ENCODE results near the gene SDSL. TPM values are rescaled to one million over a fixed set of nuclear protein-coding genes. Genes with fewer than 3 reads are reported as not detected.

Gene SDSL
- total RNA-seq, 1 donor from 2014 or later: 3.1 TPM

DNA sequence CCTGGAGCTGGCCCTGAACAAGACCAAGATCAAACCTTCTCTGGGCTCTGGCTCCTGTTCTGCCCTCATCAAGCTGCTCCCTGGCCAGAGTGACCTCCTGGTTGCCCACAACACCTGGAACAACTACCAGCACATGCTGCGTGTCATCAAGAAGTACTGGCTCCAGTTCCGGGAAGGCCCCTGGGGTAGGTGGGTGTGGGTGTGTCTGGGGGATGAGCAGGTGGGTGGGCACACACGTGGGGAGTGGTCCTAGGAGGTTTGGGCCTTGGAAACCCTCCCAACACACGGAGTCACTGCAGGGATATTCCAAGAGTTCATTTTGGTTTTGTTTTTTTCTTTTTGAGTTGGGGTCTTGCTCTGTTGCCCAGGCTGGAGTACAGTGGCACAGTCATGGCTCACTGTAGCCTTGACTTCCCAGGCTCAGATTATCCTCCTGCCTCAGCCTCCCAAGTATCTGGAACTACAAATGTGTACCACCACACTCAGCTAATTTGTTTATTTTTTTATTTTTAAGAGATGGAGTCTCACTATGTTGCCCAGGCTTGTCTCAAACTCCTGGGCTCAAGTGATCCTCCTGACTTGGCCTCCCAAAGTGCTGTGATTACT is 47.3 kb upstream of the SDSL start:
- H3K27me3 Mint-ChIP-seq (ENCODE audit: insufficient read depth, low read depth): peaks cover 2% of the 10 kb centered on the region
- DNase-seq (ENCODE audit: low spot score): no peak
- Histone ChIP-seq H3K9ac (no peak overlapping the region), H3K4me3 (no peak overlapping the region), H4K20me1 (ENCODE audit: low read depth) (no peaks in the 10 kb centered on the region), H3K9me3 (ENCODE audit: low read depth) (no peaks in the 10 kb centered on the region), H3K36me3 (no peaks in the 10 kb centered on the region), H3K4me1 (no peaks in the 10 kb centered on the region), H3K27me3 (no peaks in the 10 kb centered on the region), H3K4me2 (no peak overlapping the region), H3K79me2 (ENCODE audit: low read depth) (no peaks in the 10 kb centered on the region), H3F3A (ENCODE audit: low read depth) (no peaks in the 10 kb centered on the region), H3K27ac (no peak overlapping the region), H2AFZ (replicated peaks) (no peak overlapping the region)
- no peak overlapping the region for H3K4me3 Mint-ChIP-seq
- no peaks in the 10 kb centered on the region for H3K4me1 Mint-ChIP-seq
- H3K27ac Mint-ChIP-seq: no peak overlapping the region
- peaks cover 12% of the 10 kb centered on the region for H3K36me3 Mint-ChIP-seq
- no peak for TF ChIP-seq EZH2 (IDR thresholded peaks at IDR 0.05)
- TF ChIP-seq EZH2phosphoT487 (IDR thresholded peaks at IDR 0.05): no peak
- TF ChIP-seq, protein P1, sequence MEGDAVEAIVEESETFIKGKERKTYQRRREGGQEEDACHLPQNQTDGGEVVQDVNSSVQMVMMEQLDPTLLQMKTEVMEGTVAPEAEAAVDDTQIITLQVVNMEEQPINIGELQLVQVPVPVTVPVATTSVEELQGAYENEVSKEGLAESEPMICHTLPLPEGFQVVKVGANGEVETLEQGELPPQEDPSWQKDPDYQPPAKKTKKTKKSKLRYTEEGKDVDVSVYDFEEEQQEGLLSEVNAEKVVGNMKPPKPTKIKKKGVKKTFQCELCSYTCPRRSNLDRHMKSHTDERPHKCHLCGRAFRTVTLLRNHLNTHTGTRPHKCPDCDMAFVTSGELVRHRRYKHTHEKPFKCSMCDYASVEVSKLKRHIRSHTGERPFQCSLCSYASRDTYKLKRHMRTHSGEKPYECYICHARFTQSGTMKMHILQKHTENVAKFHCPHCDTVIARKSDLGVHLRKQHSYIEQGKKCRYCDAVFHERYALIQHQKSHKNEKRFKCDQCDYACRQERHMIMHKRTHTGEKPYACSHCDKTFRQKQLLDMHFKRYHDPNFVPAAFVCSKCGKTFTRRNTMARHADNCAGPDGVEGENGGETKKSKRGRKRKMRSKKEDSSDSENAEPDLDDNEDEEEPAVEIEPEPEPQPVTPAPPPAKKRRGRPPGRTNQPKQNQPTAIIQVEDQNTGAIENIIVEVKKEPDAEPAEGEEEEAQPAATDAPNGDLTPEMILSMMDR (IDR thresholded peaks at IDR 0.05): no peak
- H3K9me3 Mint-ChIP-seq: no peaks in the 10 kb centered on the region

DNA sequence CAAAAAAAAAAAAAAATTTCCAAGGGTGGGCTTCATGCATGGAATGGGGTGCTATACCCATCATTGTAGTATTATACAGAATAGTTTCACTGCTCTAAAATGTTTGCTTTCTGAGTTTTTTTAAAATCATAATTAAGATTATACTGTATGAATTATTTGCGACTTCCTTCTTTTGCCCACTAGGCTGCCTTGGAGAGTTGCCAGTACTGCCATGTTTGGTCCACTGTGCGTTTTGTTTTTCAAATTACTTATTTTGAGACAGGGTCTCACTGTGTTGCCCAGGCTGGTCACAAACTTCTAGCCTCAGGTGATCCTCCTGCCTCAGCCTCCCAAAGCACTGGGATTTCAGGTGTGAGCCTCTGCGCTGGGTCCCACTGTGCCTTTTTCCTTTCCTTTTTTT is 43.9 kb upstream of the SDSL start:
- Histone ChIP-seq H3K27ac (no peak overlapping the region), H3K36me3 (no peaks in the 10 kb centered on the region), H3K79me2 (ENCODE audit: low read depth) (no peaks in the 10 kb centered on the region), H3K9ac (no peak overlapping the region), H3K4me1 (peaks cover 6% of the 10 kb centered on the region), H3K9me3 (ENCODE audit: low read depth) (no peaks in the 10 kb centered on the region), H3K4me3 (no peak overlapping the region), H3K27me3 (no peaks in the 10 kb centered on the region), H3F3A (ENCODE audit: low read depth) (no peaks in the 10 kb centered on the region), H3K4me2 (no peak overlapping the region), H2AFZ (replicated peaks) (no peak overlapping the region), H4K20me1 (ENCODE audit: low read depth) (no peaks in the 10 kb centered on the region)
- no peak for DNase-seq (ENCODE audit: low spot score)
- H3K4me3 Mint-ChIP-seq: no peak overlapping the region
- H3K27ac Mint-ChIP-seq: no peak overlapping the region
- peaks cover 11% of the 10 kb centered on the region for H3K36me3 Mint-ChIP-seq
- H3K27me3 Mint-ChIP-seq (ENCODE audit: insufficient read depth, low read depth): no peaks in the 10 kb centered on the region
- peaks cover 11% of the 10 kb centered on the region for H3K4me1 Mint-ChIP-seq
- TF ChIP-seq, protein P1 (IDR thresholded peaks at IDR 0.05): no peak
- no peak for TF ChIP-seq EZH2 (IDR thresholded peaks at IDR 0.05)
- TF ChIP-seq EZH2phosphoT487 (IDR thresholded peaks at IDR 0.05): no peak
- no peaks in the 10 kb centered on the region for H3K9me3 Mint-ChIP-seq

DNA sequence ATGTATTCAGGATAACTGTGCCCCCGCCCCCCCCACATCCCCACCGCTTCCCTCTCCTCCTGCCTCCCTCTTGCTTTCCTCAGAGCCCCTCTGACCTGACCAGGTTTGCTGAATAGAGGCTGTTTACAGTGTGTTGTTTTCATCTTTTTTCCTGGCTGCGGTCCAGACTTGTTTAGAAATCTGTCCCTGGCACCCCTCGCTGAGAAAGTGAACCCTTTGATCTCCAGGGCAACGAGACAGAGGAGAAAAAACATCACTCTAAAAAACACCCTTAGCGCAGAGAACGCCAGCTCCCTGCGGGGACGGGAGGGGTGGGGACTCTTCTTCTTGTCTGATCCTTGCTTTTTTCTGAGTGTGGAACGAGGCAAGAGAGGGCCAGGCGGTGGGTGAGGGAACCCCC is 41.0 kb upstream of the SDSL start:
- Histone ChIP-seq H3K4me1 (peaks cover 6% of the 10 kb centered on the region), H3K4me3 (no peak overlapping the region), H3K79me2 (ENCODE audit: low read depth) (no peaks in the 10 kb centered on the region), H3K36me3 (no peaks in the 10 kb centered on the region), H3K9ac (no peak overlapping the region), H2AFZ (replicated peaks) (no peak overlapping the region), H4K20me1 (ENCODE audit: low read depth) (no peaks in the 10 kb centered on the region), H3K27ac (peak overlapping the region; percentile 63), H3K27me3 (no peaks in the 10 kb centered on the region), H3F3A (ENCODE audit: low read depth) (no peaks in the 10 kb centered on the region), H3K9me3 (ENCODE audit: low read depth) (no peaks in the 10 kb centered on the region), H3K4me2 (peak overlapping the region; percentile 18)
- TF ChIP-seq EZH2phosphoT487 (IDR thresholded peaks at IDR 0.05) (no peak), EZH2 (IDR thresholded peaks at IDR 0.05) (no peak)
- TF ChIP-seq, protein P1 (IDR thresholded peaks at IDR 0.05): no peak
- Mint-ChIP-seq H3K27me3 (ENCODE audit: insufficient read depth, low read depth) (peaks cover 2% of the 10 kb centered on the region), H3K4me1 (peaks cover 11% of the 10 kb centered on the region), H3K27ac (peak overlapping the region; percentile 95), H3K4me3 (peak overlapping the region; percentile 48), H3K36me3 (peaks cover 13% of the 10 kb centered on the region), H3K9me3 (no peaks in the 10 kb centered on the region)
- peak; percentile 37 for DNase-seq (ENCODE audit: low spot score)

Data from neural progenitor cell (in vitro differentiated cells).